Upper lobe of right lung (tissue), 1 donor: ENCODE measurements around the gene CDT1. TPM values are rescaled to one million over a fixed set of nuclear protein-coding genes. Genes with fewer than 3 reads are reported as not detected.

Experiments
- ATAC-seq: fragments of 200-7000 bp; cut with Tn5 transposase; one replicate; pipeline ENCODE4 v1.9.1; 2020; ENCODE audit warnings: mild to moderate bottlenecking, moderate library complexity
- DNase-seq: peaks from one replicate; pipeline ENCODE4 v3.0.0-alpha.2; 2020
- H3K27ac ChIP-seq: fragments of 200-600 bp; one replicate; pipeline ENCODE4 v1.8.0; 2022
- H3K27me3 ChIP-seq: fragments of 200-600 bp; one replicate; pipeline ENCODE4 v1.8.0; 2022; ENCODE audit warnings: mild to moderate bottlenecking
- H3K36me3 ChIP-seq: fragments of 200-600 bp; one replicate; pipeline ENCODE4 v1.8.0; 2022
- H3K4me1 ChIP-seq: fragments of 200-600 bp; one replicate; pipeline ENCODE4 v1.8.0; 2022
- H3K4me3 ChIP-seq: fragments of 200-600 bp; one replicate; pipeline ENCODE4 v1.8.0; 2022; ENCODE audit warnings: mild to moderate bottlenecking
- H3K9me3 ChIP-seq: fragments of 200-600 bp; one replicate; pipeline ENCODE4 v1.8.0; 2022
- CTCF ChIP-seq: fragments of 200-600 bp; IDR thresholded peaks from one replicate; pipeline ENCODE4 v1.8.0; 2022; ENCODE audit warnings: antibody characterized with exemption
- intact Hi-C: fragments of 100-400 bp; cut with DNase I; formaldehyde crosslinking; loops from one replicate; pipeline ENCODE4 v1.11.0; 2022
- total RNA-seq: library from RNA; stranded (reverse); fragmentation: NEBNext Ultra II Directional; extraction: Animal tissue kit (Norgen Biotek cat#: 25700); gene quantifications from one replicate; pipeline ENCODE4 v1.2.1, GENCODE V29; 2021
- donor health status: DM: no; HTN: yes; CAD: no; lungs with severe emphysema.

The CDT1 gene
- total RNA-seq, 1 donor from 2014 or later = 1.0 TPM

- ATAC-seq (no peak), DNase-seq (no peak)
- Histone ChIP-seq H3K27me3 (no peaks in the 10 kb centered on the region), H3K9me3 (no peaks in the 10 kb centered on the region), H3K27ac (no peak overlapping the region), H3K4me1 (peaks cover 10% of the 10 kb centered on the region), H3K36me3 (no peaks in the 10 kb centered on the region), H3K4me3 (no peak overlapping the region)
- intact Hi-C loops = no loop called here
- no peak for TF ChIP-seq CTCF
Measured at GRCh38 chr16:88799569-88800276, 3.9 kb upstream of the CDT1 start.

- intact Hi-C loops = no loop called here
- no peak overlapping the region for H3K27ac ChIP-seq
- TF ChIP-seq CTCF = no peak
- no peak for ATAC-seq
- H3K4me1 ChIP-seq = peaks cover 10% of the 10 kb centered on the region
- no peaks in the 10 kb centered on the region for H3K27me3 ChIP-seq
- H3K9me3 ChIP-seq = no peaks in the 10 kb centered on the region
- DNase-seq = no peak
- H3K4me3 ChIP-seq = no peak overlapping the region
- no peaks in the 10 kb centered on the region for H3K36me3 ChIP-seq
Measured at GRCh38 chr16:88800277-88800592, 3.4 kb upstream of the CDT1 start.

- H3K9me3 ChIP-seq = no peaks in the 10 kb centered on the region
- H3K27ac ChIP-seq = no peak overlapping the region
- H3K27me3 ChIP-seq = no peaks in the 10 kb centered on the region
- peaks cover 3% of the 10 kb centered on the region for H3K36me3 ChIP-seq
- ATAC-seq = no peak
- no peak for TF ChIP-seq CTCF
- peaks cover 10% of the 10 kb centered on the region for H3K4me1 ChIP-seq
- intact Hi-C loops = no loop called here
- H3K4me3 ChIP-seq = no peak overlapping the region
- DNase-seq = no peak
Measured at GRCh38 chr16:88804173-88804551, 573 bp downstream of the CDT1 start.

- Histone ChIP-seq H3K4me3 (no peak overlapping the region), H3K27me3 (no peaks in the 10 kb centered on the region), H3K9me3 (no peaks in the 10 kb centered on the region), H3K4me1 (peaks cover 11% of the 10 kb centered on the region), H3K27ac (no peak overlapping the region), H3K36me3 (peaks cover 9% of the 10 kb centered on the region)
- no peak for TF ChIP-seq CTCF
- ATAC-seq (no peak), DNase-seq (peak; percentile 68)
- intact Hi-C loops = no loop called here
Measured at GRCh38 chr16:88804552-88805339, 1.2 kb downstream of the CDT1 start.

GRCh38 chr16:88805340-88805715, 1.7 kb downstream of the CDT1 start:
- Histone ChIP-seq H3K27me3 (no peaks in the 10 kb centered on the region), H3K9me3 (no peaks in the 10 kb centered on the region), H3K36me3 (peaks cover 14% of the 10 kb centered on the region), H3K4me1 (peaks cover 17% of the 10 kb centered on the region), H3K4me3 (no peak overlapping the region), H3K27ac (no peak overlapping the region)
- DNase-seq = peak; percentile 66
- TF ChIP-seq CTCF = no peak
- no peak for ATAC-seq
- intact Hi-C loops = no loop called here
